CD4-positive, alpha-beta memory T cell (primary cell): ENCODE measurements around the gene IL1RL2. TPM values are rescaled to one million over a fixed set of nuclear protein-coding genes. Genes with fewer than 3 reads are reported as not detected.

Source experiments
- polyA plus RNA-seq, 2 donors: library from polyadenylated mRNA; unstranded; fragments of 300-500 nt; fragmentation: Illumina TruSeq; gene quantifications; one replicate each; pipeline ENCODE4 v1.2.3, GENCODE V29; 2021
- total RNA-seq, 2 experiments: library from RNA; stranded (reverse); gene quantifications; one replicate each; pipeline ENCODE4 v1.2.3, GENCODE V29; 2021

Gene IL1RL2
- total and polyA plus RNA-seq, 4 experiments from 2014 or later, result 0.23 TPM; not detected in 3

Other genes starting within 250 kb of the IL1RL2 start
- gene IL1R2, start 195.1 kb upstream of the IL1RL2 start, total RNA-seq, result not detected
- 1 to 10 TPM in 1 of 2 donors, under 1 TPM in 1; 0.61 to 2.1 TPM for gene IL1R2, start 195.1 kb upstream of the IL1RL2 start, polyA plus RNA-seq
- 1 to 10 TPM in 1 of 2 experiments, under 1 TPM in 1; 0.86 to 1.0 TPM for gene IL1R1, start 44.3 kb upstream of the IL1RL2 start, total RNA-seq
- 1 to 10 TPM; 1.2 to 2.6 TPM for gene IL1R1, start 44.3 kb upstream of the IL1RL2 start, polyA plus RNA-seq
- under 1 TPM; 0.26 to 0.33 TPM for gene IL1RL1, start 124.5 kb downstream of the IL1RL2 start, total RNA-seq
- under 1 TPM in 1 of 2 donors, not detected in 1; 0.29 TPM for gene IL1RL1, start 124.5 kb downstream of the IL1RL2 start, polyA plus RNA-seq
- 10 to 100 TPM in 1 of 2 experiments, 1 to 10 TPM in 1; 9.5 to 11.0 TPM for gene IL18R1, start 168.8 kb downstream of the IL1RL2 start, total RNA-seq
- gene IL18R1, start 168.8 kb downstream of the IL1RL2 start, polyA plus RNA-seq, result 10 to 100 TPM; 12.4 to 18.4 TPM
- gene IL18RAP, start 236.1 kb downstream of the IL1RL2 start, total RNA-seq, result 1 to 10 TPM; 4.2 to 6.5 TPM
- gene IL18RAP, start 236.1 kb downstream of the IL1RL2 start, polyA plus RNA-seq, result 1 to 10 TPM in 1 of 2 donors, under 1 TPM in 1; 0.33 to 5.1 TPM